ENCODE data around the gene ALG2. TPM values are rescaled to one million over a fixed set of nuclear protein-coding genes. Genes with fewer than 3 reads are reported as not detected.

ALG2 gene
- total RNA-seq, 2 experiments from 2014 or later, result 26.5 to 35.2 TPM

DNA sequence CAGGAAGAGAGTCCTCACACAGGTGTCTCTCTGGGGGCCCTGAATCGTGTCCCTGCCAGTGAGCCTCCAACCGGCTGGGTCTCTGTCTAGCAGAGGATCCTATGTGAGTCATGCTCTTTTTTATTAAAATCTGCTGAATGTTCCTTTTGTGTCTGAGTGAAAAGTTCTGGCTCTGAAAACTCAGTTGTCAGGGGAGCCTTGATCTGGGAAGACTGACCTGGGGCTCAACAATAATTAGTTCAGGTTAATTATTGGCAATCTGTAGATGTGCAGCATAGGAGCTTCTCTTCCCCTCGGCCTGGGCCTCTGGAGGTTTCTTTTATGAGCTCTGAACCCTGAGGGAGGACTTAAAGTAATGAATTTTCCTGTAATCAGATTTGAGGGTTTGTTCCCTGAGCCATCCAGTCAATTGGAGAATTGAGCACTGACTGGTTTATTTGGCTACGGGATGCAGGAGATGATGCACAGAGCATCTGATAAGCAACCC lies 45.2 kb downstream of the ALG2 start:
- H3K9me3 ChIP-seq (ENCODE audit: low read length), result no peaks in the 10 kb centered on the region
- H4K20me1 ChIP-seq (ENCODE audit: insufficient read depth, low read length), result no peaks in the 10 kb centered on the region
- POLR2A ChIA-PET, result interaction anchor here (0.6 to 1.3 kb wide), 4 partner anchors 10 to 74 kb away, joined by 3 to 5 read pairs (median 4); no protein-coding TSS in a partner anchor
- 0 out of 2 replicates have a peak overlapping the region, but pooled peaks have one; percentile 1 for H2AFZ ChIP-seq (ENCODE audit: low read length)
- TF ChIP-seq EZH2phosphoT487 (IDR thresholded peaks at IDR 0.05; ENCODE audit: borderline replicate concordance, low read depth, low read length), result no peak
- TF ChIP-seq, protein P1, sequence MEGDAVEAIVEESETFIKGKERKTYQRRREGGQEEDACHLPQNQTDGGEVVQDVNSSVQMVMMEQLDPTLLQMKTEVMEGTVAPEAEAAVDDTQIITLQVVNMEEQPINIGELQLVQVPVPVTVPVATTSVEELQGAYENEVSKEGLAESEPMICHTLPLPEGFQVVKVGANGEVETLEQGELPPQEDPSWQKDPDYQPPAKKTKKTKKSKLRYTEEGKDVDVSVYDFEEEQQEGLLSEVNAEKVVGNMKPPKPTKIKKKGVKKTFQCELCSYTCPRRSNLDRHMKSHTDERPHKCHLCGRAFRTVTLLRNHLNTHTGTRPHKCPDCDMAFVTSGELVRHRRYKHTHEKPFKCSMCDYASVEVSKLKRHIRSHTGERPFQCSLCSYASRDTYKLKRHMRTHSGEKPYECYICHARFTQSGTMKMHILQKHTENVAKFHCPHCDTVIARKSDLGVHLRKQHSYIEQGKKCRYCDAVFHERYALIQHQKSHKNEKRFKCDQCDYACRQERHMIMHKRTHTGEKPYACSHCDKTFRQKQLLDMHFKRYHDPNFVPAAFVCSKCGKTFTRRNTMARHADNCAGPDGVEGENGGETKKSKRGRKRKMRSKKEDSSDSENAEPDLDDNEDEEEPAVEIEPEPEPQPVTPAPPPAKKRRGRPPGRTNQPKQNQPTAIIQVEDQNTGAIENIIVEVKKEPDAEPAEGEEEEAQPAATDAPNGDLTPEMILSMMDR (conservative IDR thresholded peaks at IDR 0.05; ENCODE audit: low read length), result no peak
- DNase-seq (ENCODE audit: low spot score), result no peak
- peaks cover 3% of the 10 kb centered on the region for H3K4me1 ChIP-seq (ENCODE audit: insufficient read depth, low read length, poor library complexity, severe bottlenecking)
- BruUV-seq (replicated peaks), result no TSS peak
- intact Hi-C loops (cut with micrococcal nuclease; ENCODE audit: unreplicated experiment), result no loop called here
- H3K79me2 ChIP-seq (ENCODE audit: insufficient read depth, low read depth, low read length), result no peaks in the 10 kb centered on the region
- no peak overlapping the region for H3K27ac ChIP-seq (ENCODE audit: low read depth, low read length, poor library complexity, severe bottlenecking)
- no peak overlapping the region for H3K4me3 ChIP-seq (ENCODE audit: low read depth, low read length, poor library complexity, severe bottlenecking)
- H3K36me3 ChIP-seq (ENCODE audit: insufficient read depth, low read length), result no peaks in the 10 kb centered on the region
- no peaks in the 10 kb centered on the region for H3K9me2 ChIP-seq (ENCODE audit: insufficient read depth, low read length)
- no peak overlapping the region for H3K4me2 ChIP-seq (ENCODE audit: low read length)
- CTCF ChIA-PET (ENCODE audit: unreplicated experiment), result no interaction called here

DNA sequence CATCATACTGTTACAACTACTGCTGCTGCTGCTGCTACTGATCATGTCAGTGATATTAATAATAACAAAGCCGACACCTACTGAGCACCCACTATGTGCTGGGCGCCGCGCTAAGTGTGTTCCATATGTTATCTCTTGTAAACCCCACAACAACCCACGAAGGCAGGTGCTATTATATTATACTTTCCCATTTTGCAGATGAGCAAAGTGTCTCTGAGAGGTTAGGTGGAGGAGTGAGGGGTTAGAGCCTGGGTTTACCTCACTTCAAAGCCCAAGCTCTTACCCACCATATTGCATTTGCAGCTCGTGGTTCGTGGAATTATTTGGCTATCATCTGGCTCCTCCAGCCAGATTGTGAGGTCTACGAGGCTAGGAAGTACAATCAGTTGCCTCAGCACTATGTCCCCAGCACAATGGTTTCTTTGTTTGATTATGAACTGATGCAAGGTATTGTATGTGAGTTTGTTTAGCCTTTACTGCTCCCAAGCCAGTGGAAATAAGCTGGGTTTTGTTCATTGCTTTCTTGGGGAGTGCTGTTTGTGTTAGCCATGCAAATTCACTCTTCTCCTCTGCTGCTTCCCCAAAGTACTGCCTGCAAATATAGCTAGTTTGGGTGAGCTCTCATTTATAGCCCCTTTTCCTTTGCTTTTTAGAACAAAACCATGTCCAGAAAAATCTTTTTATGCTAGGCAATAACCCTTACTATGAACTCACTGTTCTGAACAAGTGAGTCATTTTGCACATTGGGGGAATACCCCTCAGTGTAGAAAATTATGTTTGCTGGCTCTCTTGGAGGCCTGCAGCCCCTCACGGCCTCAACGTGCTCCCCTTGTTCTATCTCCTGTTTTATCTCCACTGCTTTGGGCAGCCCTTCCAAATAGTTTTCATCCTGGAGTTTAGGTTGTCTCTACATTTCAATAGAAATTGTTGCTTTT lies 47.9 kb downstream of the ALG2 start:
- H3K4me3 ChIP-seq (ENCODE audit: low read depth, low read length, poor library complexity, severe bottlenecking), result no peak overlapping the region
- H3K36me3 ChIP-seq (ENCODE audit: insufficient read depth, low read length), result no peaks in the 10 kb centered on the region
- H3K4me1 ChIP-seq (ENCODE audit: insufficient read depth, low read length, poor library complexity, severe bottlenecking), result no peaks in the 10 kb centered on the region
- DNase-seq (ENCODE audit: low spot score), result no peak
- no TSS peak for BruUV-seq (replicated peaks)
- no peaks in the 10 kb centered on the region for H3K9me3 ChIP-seq (ENCODE audit: low read length)
- H3K27ac ChIP-seq (ENCODE audit: low read depth, low read length, poor library complexity, severe bottlenecking), result no peak overlapping the region
- H3K4me2 ChIP-seq (ENCODE audit: low read length), result no peak overlapping the region
- H3K79me2 ChIP-seq (ENCODE audit: insufficient read depth, low read depth, low read length), result no peaks in the 10 kb centered on the region
- H3K9me2 ChIP-seq (ENCODE audit: insufficient read depth, low read length), result no peaks in the 10 kb centered on the region
- intact Hi-C loops (cut with micrococcal nuclease; ENCODE audit: unreplicated experiment), result no loop called here
- H4K20me1 ChIP-seq (ENCODE audit: insufficient read depth, low read length), result no peaks in the 10 kb centered on the region
- TF ChIP-seq, protein P1 (conservative IDR thresholded peaks at IDR 0.05; ENCODE audit: low read length), result no peak
- no peak for TF ChIP-seq EZH2phosphoT487 (IDR thresholded peaks at IDR 0.05; ENCODE audit: borderline replicate concordance, low read depth, low read length)
- ChIA-PET CTCF (ENCODE audit: unreplicated experiment) (no interaction called here), POLR2A (interaction anchor here (0.7 kb wide), 1 partner anchor 1264 kb away, joined by 3 read pairs; no protein-coding TSS in a partner anchor)
- H2AFZ ChIP-seq (ENCODE audit: low read length), result no peak overlapping the region
